Adipocyte (in vitro differentiated cells): ENCODE measurements around the gene CLEC12A.
A peak's percentile ranks its signal among the peaks of the same experiment; 100 is the strongest.

Experiments
- DNase-seq: peaks from one replicate; pipeline ENCODE4 v3.0.0-alpha.2; 2015; ENCODE audit warnings: low read depth
- H3K27me3 ChIP-seq: replicated peaks from 2 replicates; pipeline ENCODE4 v1.7.0; 2013; ENCODE audit warnings: mild to moderate bottlenecking, low read length, moderate library complexity; ENCODE audit not compliant: control insufficient read depth, insufficient read depth
- H3K36me3 ChIP-seq: 2 replicates; pipeline ENCODE4 v1.7.0; 2013; ENCODE audit warnings: low read length, mild to moderate bottlenecking, moderate library complexity; ENCODE audit not compliant: control insufficient read depth, insufficient read depth, severe bottlenecking
- H3K4me1 ChIP-seq: 2 replicates; pipeline ENCODE4 v1.7.0; 2013; ENCODE audit warnings: mild to moderate bottlenecking, low read length, moderate library complexity; ENCODE audit not compliant: control insufficient read depth, insufficient read depth
- H3K4me3 ChIP-seq: 2 replicates; pipeline ENCODE4 v1.7.0; 2013; ENCODE audit warnings: mild to moderate bottlenecking, low read length, moderate library complexity
- H3K9ac ChIP-seq: 2 replicates; pipeline ENCODE4 v1.7.0; 2013; ENCODE audit warnings: mild to moderate bottlenecking, low read length, moderate library complexity
- H3K9me3 ChIP-seq: 2 replicates; pipeline ENCODE4 v1.7.0; 2013; ENCODE audit warnings: mild to moderate bottlenecking, low read length, moderate library complexity; ENCODE audit not compliant: control insufficient read depth

CLEC12A gene

GRCh38 chr12:9971181-9971580 is at the start of gene CLEC12A:
TSS of gene CLEC12A (plus strand) at chr12:9971409. CDS start at chr12:9971597, 188 bp downstream.
- no peak within 1 kb of the TSS for H3K9ac ChIP-seq
- H3K4me3 ChIP-seq: no peak within 1 kb of the TSS
- H3K9me3 ChIP-seq: peaks cover 2% of the 10 kb centered on the region
- no peaks in the 10 kb centered on the region for H3K36me3 ChIP-seq
- no peaks in the 10 kb centered on the region for H3K4me1 ChIP-seq
- no peak for DNase-seq
- peaks cover 3% of the 10 kb centered on the region for H3K27me3 ChIP-seq

- Histone ChIP-seq H3K27me3 (no peaks in the 10 kb centered on the region), H3K4me3 (no peak overlapping the region), H3K9ac (no peak overlapping the region), H3K36me3 (no peaks in the 10 kb centered on the region), H3K9me3 (peaks cover 8% of the 10 kb centered on the region), H3K4me1 (no peaks in the 10 kb centered on the region)
- DNase-seq: no peak
These were observed 48.8 kb upstream of the CLEC12A start for GRCh38 chr12:9922429-9922828.

GRCh38 chr12:9925705-9926393 is 45.4 kb upstream of the CLEC12A start:
- H3K4me1 ChIP-seq: no peaks in the 10 kb centered on the region
- H3K27me3 ChIP-seq: no peaks in the 10 kb centered on the region
- H3K36me3 ChIP-seq: no peaks in the 10 kb centered on the region
- H3K4me3 ChIP-seq: peak overlapping the region; percentile 71
- H3K9me3 ChIP-seq: no peaks in the 10 kb centered on the region
- DNase-seq: peak; percentile 74
- H3K9ac ChIP-seq: no peak overlapping the region

DNA sequence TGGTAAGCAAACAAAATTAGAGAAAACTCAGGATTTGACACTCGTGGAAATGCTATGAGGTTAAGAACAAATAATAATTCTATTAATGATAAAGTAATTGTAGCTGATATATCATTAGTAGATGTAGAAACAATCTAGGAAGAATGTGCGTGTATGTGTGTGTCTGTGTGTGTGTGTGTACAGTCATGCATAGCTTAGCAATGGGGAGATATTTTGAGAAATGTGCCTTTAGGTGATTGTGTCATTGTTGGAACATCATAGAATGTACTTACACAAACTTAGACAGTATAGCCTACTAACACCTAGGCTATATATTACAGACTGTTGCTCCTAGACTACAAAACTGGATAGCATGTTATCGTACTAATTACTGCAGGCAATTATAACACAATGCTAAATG is 44.3 kb upstream of the CLEC12A start:
- H3K9me3 ChIP-seq: no peaks in the 10 kb centered on the region
- no peak overlapping the region for H3K9ac ChIP-seq
- H3K27me3 ChIP-seq: no peaks in the 10 kb centered on the region
- H3K36me3 ChIP-seq: no peaks in the 10 kb centered on the region
- no peaks in the 10 kb centered on the region for H3K4me1 ChIP-seq
- DNase-seq: no peak
- no peak overlapping the region for H3K4me3 ChIP-seq

DNA sequence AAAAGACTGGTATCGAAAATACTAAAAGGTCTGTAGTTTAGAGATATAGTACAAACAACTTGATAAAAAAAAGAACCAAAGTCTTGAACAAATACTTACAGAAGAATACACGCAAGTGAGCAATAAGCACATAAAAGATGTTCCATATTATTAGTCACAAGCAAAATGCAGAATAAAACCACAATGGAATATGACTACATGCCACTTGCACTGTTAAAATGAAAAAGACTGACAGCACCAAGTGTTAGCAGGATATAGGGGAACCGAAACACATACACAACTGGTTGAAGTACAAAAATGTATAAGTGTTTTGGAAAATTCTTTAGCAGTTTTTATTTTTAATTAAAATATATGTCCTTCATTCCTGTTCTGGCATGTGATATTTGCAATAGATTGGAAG is 42.6 kb upstream of the CLEC12A start:
- H3K27me3 ChIP-seq: no peaks in the 10 kb centered on the region
- no peaks in the 10 kb centered on the region for H3K9me3 ChIP-seq
- H3K4me1 ChIP-seq: no peaks in the 10 kb centered on the region
- no peak overlapping the region for H3K9ac ChIP-seq
- no peak overlapping the region for H3K4me3 ChIP-seq
- no peak for DNase-seq
- H3K36me3 ChIP-seq: no peaks in the 10 kb centered on the region

- H3K4me1 ChIP-seq: peaks cover 2% of the 10 kb centered on the region
- H3K27me3 ChIP-seq: no peaks in the 10 kb centered on the region
- no peaks in the 10 kb centered on the region for H3K36me3 ChIP-seq
- no peak for DNase-seq
- H3K9ac ChIP-seq: no peak overlapping the region
- no peaks in the 10 kb centered on the region for H3K9me3 ChIP-seq
- no peak overlapping the region for H3K4me3 ChIP-seq
These were observed 40.0 kb upstream of the CLEC12A start for GRCh38 chr12:9931245-9931644.

- Histone ChIP-seq H3K9ac (no peak within 1 kb of the TSS), H3K27me3 (no peaks in the 10 kb centered on the region), H3K4me1 (peaks cover 2% of the 10 kb centered on the region), H3K9me3 (no peaks in the 10 kb centered on the region), H3K36me3 (no peaks in the 10 kb centered on the region), H3K4me3 (no peak within 1 kb of the TSS)
- no peak for DNase-seq
These were observed 38.9 kb upstream of the CLEC12A start, which contains the start of gene CLEC2A for GRCh38 chr12:9932270-9932669. TSS of gene CLEC2A (minus strand) at chr12:9932370. CDS start at chr12:9932329, 41 bp downstream.

DNA sequence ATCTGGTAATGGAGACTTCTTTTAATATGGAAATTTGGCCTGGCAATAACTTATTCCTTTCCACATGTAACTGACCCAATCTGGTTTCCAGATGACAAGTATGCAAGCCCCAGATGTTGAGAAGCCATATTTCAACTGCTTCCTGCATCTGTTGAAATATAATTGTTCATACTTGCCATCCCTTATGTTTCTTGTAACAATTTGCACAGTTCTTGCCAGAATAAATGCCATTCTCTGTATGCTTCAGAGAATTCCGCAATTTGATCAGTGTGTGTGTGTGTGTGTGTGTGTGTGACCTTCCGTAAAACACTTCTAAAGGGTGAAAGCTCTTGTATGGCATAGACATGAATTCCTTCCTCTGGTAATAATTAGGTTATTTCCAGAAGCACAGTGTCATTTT is 37.3 kb upstream of the CLEC12A start:
- Histone ChIP-seq H3K9me3 (no peaks in the 10 kb centered on the region), H3K9ac (no peak overlapping the region), H3K4me3 (no peak overlapping the region), H3K36me3 (no peaks in the 10 kb centered on the region), H3K4me1 (peaks cover 2% of the 10 kb centered on the region), H3K27me3 (no peaks in the 10 kb centered on the region)
- DNase-seq: no peak

DNA sequence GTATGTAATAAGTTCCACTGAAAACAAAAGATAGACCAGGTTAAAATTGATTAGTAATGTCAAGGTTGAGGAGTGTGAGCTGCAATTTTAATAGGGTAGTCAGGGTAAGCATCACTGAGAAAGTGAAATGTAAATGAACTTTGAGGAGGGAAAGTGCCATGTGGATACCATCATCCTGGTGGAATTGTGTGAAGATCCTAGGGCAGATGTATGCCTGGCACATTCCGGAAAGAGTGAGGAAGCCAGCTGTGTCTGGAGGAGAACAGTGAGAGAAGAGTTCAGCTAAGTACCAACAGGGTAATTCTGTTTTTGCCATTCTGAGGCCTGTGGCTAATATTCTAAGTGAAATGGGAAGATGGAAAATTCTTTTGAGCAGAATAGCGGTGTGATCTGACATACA is 36.2 kb upstream of the CLEC12A start:
- no peaks in the 10 kb centered on the region for H3K36me3 ChIP-seq
- H3K4me1 ChIP-seq: peaks cover 2% of the 10 kb centered on the region

DNA sequence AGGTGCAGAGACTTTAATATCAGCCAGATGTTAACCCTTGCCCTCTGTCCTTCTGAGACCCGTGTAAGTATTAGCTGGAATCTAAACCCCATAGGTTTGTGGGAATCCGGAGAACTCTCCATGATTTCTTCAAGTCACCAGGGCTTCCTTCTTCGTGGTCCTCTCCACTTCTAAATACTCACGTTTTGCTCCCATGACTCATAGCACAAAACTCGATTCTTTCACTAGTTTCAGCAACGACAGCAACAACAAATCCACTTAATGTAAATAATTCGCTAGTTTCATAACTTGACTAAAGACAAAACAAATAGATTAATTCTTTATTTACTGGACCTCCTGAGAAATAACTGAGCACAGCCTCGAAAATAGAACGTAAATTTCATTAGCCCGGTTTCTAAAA is 34.6 kb upstream of the CLEC12A start:
- Histone ChIP-seq H3K4me3 (no peak overlapping the region), H3K27me3 (peaks cover 8% of the 10 kb centered on the region), H3K4me1 (peaks cover 2% of the 10 kb centered on the region), H3K9ac (no peak overlapping the region), H3K9me3 (no peaks in the 10 kb centered on the region), H3K36me3 (no peaks in the 10 kb centered on the region)
- DNase-seq: no peak

More for the DNA sequence above, 36.2 kb upstream of the CLEC12A start:
- H3K9me3 ChIP-seq: no peaks in the 10 kb centered on the region
- H3K4me3 ChIP-seq: no peak overlapping the region
- DNase-seq: no peak
- no peaks in the 10 kb centered on the region for H3K27me3 ChIP-seq
- no peak overlapping the region for H3K9ac ChIP-seq

DNA sequence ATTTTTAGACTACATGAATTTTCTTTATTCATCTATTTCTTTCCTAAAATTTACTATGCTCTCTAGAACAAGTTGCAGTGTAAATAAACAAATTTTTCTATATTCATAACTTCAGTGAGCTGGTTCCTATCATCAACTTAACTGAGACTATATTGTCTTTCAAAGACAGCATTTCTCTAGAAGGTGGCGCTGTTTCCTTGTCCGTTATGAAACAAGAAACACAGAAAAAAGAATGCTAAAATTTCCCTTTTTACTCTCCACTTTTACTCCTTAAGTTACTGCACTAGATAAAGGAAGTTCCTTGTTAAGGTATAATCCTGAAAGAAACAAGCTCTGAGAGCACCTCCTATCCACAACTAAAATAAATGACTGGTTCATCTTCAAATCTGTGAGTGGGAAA is 30.8 kb upstream of the CLEC12A start:
- no peaks in the 10 kb centered on the region for H3K9me3 ChIP-seq
- H3K27me3 ChIP-seq: peaks cover 24% of the 10 kb centered on the region
- no peaks in the 10 kb centered on the region for H3K4me1 ChIP-seq
- H3K36me3 ChIP-seq: no peaks in the 10 kb centered on the region
- H3K4me3 ChIP-seq: no peak overlapping the region
- DNase-seq: peak; percentile 18
- no peak overlapping the region for H3K9ac ChIP-seq

DNA sequence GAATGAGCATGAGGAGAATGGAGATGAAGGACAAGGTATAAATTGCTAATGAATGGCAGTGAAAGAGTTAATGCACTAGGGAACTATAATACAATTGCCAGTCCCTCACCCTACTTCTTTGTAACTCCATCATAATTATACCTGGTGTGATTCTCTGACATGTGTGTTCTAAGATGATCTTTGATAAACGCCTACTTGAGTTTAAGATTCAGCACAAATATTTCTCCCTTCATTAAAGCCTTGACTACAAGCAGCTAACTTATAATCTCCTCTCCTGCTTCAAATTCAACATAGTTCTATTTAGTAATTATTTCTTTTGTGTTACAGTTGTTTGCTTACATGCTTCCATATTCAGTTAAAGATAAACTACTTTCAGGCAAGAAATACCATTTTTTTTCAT is 29.4 kb upstream of the CLEC12A start:
- Histone ChIP-seq H3K9me3 (no peaks in the 10 kb centered on the region), H3K27me3 (peaks cover 24% of the 10 kb centered on the region), H3K36me3 (no peaks in the 10 kb centered on the region), H3K4me1 (no peaks in the 10 kb centered on the region), H3K4me3 (no peak overlapping the region), H3K9ac (no peak overlapping the region)
- DNase-seq: no peak
